ENCODE measurements around the gene FRAS1. TPM values are rescaled to one million over a fixed set of nuclear protein-coding genes. Genes with fewer than 3 reads are reported as not detected.

The FRAS1 gene
- total and polyA plus RNA-seq, 2 donors (not counting 3 experiments of a cell fraction or from before 2014, with no cell fraction given), result 1.4 to 3.6 TPM

DNA sequence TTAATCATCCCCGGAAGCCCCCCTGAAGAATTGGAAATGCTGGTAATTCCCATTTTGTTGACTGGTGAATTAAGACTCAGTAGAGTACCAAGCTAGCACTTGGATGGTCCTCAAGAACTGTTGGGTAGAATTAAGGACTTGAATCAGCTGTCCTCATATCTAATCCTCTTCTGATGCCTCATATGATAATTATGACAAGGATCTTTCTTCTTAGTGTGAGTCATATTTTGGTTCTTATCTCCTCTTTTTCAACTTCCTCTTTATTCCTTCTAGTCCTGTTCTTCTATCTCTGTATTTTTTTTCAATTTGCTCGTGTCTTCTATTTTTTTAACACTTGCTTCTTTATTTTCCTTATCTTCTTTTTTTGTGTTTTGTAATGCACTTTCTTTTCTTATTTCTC, 288.1 kb downstream of the FRAS1 start:
- Histone ChIP-seq H3K4me1 (ENCODE audit: control insufficient read depth, extremely low read depth, insufficient read depth, low read length) (no peaks in the 10 kb centered on the region), H3K36me3 (ENCODE audit: control insufficient read depth in 2 of 2, extremely low read depth in 1 of 2, insufficient read depth in 2 of 2, low read length in 2 of 2) (no peaks in the 10 kb centered on the region), H2AFZ (ENCODE audit: low read depth, low read length) (no peak overlapping the region), H3K4me3 (replicated peaks in 1 of 3; ENCODE audit: insufficient read depth in 1 of 3, low read depth in 1 of 3, low read length in 3 of 3) (no peak overlapping the region), H3K27me3 (ENCODE audit: control insufficient read depth in 2 of 2, insufficient read depth in 2 of 2, low read length in 2 of 2) (peaks cover 0 to 1% of the 10 kb centered on the region in 2 experiments), H4K20me1 (replicated peaks; ENCODE audit: control insufficient read depth, extremely low read depth, insufficient read depth, low read length) (no peaks in the 10 kb centered on the region), H3K79me2 (ENCODE audit: control insufficient read depth, insufficient read depth, low read length) (no peaks in the 10 kb centered on the region), H3K9me1 (replicated peaks; ENCODE audit: control insufficient read depth, extremely low read depth, insufficient read depth, low read length) (no peaks in the 10 kb centered on the region), H3K9me3 (replicated peaks; ENCODE audit: control insufficient read depth, insufficient read depth, low read length) (no peaks in the 10 kb centered on the region), H3K9ac (replicated peaks; ENCODE audit: extremely low read depth, insufficient read depth, low read length) (no peak overlapping the region), H3K27ac (ENCODE audit: insufficient read depth, low read depth, low read length) (no peak overlapping the region), H3K4me2 (ENCODE audit: insufficient read depth, low read length) (no peak overlapping the region)
- dilution Hi-C loops (cut with MboI; ENCODE audit: extremely low pct_ligation_motif_present, low sequenced_read_pairs), result no loop called here
- POLR2A ChIA-PET, result interaction anchor here (0.6 kb wide), 1 partner anchor 542 kb away, joined by 3 read pairs; no protein-coding TSS in a partner anchor
- BruUV-seq (replicated peaks), result no TSS peak
- TF ChIP-seq GATA2 (IDR thresholded peaks at IDR 0.05; ENCODE audit: insufficient read depth, insufficient read length, low read depth, low read length) (no peak), POLR2A (IDR thresholded peaks at IDR 0.05; ENCODE audit: low read depth, low read length) (no peak), POLR2AphosphoS5 (IDR thresholded peaks at IDR 0.05; ENCODE audit: insufficient read depth, low read depth, low read length) (no peak), MYC (IDR thresholded peaks at IDR 0.05; ENCODE audit: low read depth, low read length) (no peak), EZH2 (IDR thresholded peaks at IDR 0.05; ENCODE audit: borderline replicate concordance, low read depth, low read length, severe bottlenecking) (no peak), JUN (IDR thresholded peaks at IDR 0.05; ENCODE audit: borderline replicate concordance, insufficient read depth, insufficient read length, low read depth) (no peak)
- TF ChIP-seq, protein P1, sequence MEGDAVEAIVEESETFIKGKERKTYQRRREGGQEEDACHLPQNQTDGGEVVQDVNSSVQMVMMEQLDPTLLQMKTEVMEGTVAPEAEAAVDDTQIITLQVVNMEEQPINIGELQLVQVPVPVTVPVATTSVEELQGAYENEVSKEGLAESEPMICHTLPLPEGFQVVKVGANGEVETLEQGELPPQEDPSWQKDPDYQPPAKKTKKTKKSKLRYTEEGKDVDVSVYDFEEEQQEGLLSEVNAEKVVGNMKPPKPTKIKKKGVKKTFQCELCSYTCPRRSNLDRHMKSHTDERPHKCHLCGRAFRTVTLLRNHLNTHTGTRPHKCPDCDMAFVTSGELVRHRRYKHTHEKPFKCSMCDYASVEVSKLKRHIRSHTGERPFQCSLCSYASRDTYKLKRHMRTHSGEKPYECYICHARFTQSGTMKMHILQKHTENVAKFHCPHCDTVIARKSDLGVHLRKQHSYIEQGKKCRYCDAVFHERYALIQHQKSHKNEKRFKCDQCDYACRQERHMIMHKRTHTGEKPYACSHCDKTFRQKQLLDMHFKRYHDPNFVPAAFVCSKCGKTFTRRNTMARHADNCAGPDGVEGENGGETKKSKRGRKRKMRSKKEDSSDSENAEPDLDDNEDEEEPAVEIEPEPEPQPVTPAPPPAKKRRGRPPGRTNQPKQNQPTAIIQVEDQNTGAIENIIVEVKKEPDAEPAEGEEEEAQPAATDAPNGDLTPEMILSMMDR (IDR thresholded peaks at IDR 0.05; ENCODE audit: extremely low read depth in 1 of 2, insufficient read depth in 1 of 2, low read depth in 1 of 2, low read length in 2 of 2), result no peak
- TF ChIP-seq, protein P2, sequence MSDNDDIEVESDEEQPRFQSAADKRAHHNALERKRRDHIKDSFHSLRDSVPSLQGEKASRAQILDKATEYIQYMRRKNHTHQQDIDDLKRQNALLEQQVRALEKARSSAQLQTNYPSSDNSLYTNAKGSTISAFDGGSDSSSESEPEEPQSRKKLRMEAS (IDR thresholded peaks at IDR 0.05; ENCODE audit: insufficient read depth, insufficient read length), result no peak
- DNase-seq (ENCODE audit: low read depth, low spot score), result no peak
- intact Hi-C loops (cut with micrococcal nuclease), result no loop called here
- CTCF ChIA-PET, result no interaction called here
- no peak for FAIRE-seq

Measured in endothelial cell of umbilical vein (primary cell).